ENCODE data around the gene KIF18A. TPM values are rescaled to one million over a fixed set of nuclear protein-coding genes. Genes with fewer than 3 reads are reported as not detected.

The KIF18A gene
- total RNA-seq, 1 donor from 2014 or later = 4.7 TPM

MicroRNAs encoded within 50 kb of the gene (microRNA counts, 767-probe panel; counts per million panel counts)
- not detected for microRNA hsa-miR-610

Small RNA genes lying within 50 kb of the gene (microRNA-seq; reads per million reads assigned to microRNA genes)
- not detected for gene MIR610

Other genes starting within 250 kb of the KIF18A start
- gene METTL15, start 232 bp upstream of the KIF18A start, total RNA-seq = 19.0 and 20.6 TPM in 2 replicates